Mesodermal cell (in vitro differentiated cells): ENCODE data around the gene MUSK.
A peak's percentile ranks its signal among the peaks of the same experiment; 100 is the strongest.

Experiments
- H3K27ac ChIP-seq: 2 replicates; pipeline ENCODE4 v1.7.0; 2013; ENCODE audit warnings: mild to moderate bottlenecking, low read depth, low read length, moderate library complexity; ENCODE audit not compliant: severe bottlenecking
- H3K36me3 ChIP-seq: 2 replicates; pipeline ENCODE4 v1.7.1; 2013; ENCODE audit warnings: mild to moderate bottlenecking, low read length, moderate library complexity; ENCODE audit not compliant: control insufficient read depth, insufficient read depth
- H3K4me1 ChIP-seq: one replicate; pipeline ENCODE4 v1.7.1; 2013; ENCODE audit warnings: mild to moderate bottlenecking, low read length; ENCODE audit not compliant: insufficient read depth, control insufficient read depth, poor library complexity, severe bottlenecking
- H3K4me3 ChIP-seq: 2 replicates; pipeline ENCODE4 v1.7.0; 2013; ENCODE audit warnings: low read length, control low read depth, mild to moderate bottlenecking; ENCODE audit not compliant: insufficient read depth, poor library complexity, severe bottlenecking; ENCODE audit errors: extremely low read depth
- H3K9me3 ChIP-seq: 2 replicates; pipeline ENCODE4 v1.7.1; 2013; ENCODE audit warnings: mild to moderate bottlenecking, low read length, moderate library complexity; ENCODE audit not compliant: control insufficient read depth
- WGBS, 2 experiments: methylation state at CpG; one replicate each; pipeline ENCODE4 v1.1.5; 2013; ENCODE audit warnings: missing lambda C conversion rate in 2 of 2; ENCODE audit not compliant: insufficient coverage in 2 of 2; 5-methylcytosine and 5-hydroxymethylcytosine counted together

MUSK gene

DNA sequence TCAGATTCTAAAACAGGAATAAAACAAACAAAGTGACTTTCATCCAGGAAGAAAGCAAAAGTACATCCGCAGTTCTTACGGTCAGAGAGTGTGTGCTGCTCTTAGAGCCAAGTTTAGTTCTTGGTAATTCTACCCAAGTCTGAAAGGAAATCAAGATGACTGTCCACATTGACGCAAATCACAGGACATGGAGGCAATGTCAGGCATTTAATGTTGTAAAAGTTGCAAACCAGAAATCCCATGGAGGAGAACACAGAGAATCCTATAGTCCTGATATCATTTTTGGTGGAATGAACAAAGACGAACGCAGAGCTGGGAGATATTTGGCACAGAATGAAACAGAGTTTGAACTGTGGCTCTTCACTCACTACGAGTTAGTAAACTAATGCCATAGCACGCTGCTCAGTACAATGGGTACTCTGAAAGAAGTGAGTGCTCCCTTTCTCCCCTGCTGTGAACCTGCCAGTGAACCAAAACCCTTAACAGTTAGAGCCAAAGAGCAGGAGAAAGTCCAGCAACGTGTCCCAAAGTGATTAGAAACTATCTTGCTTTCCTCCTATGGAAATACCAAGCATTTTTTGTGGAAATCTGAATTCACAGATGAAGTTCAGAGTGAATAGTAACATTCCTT, 74.3 kb downstream of the MUSK start:
- 56 to 74% methylated on average over 5 to 7 of the region's 8 CpGs for WGBS, 2 experiments
- peak overlapping the region; percentile 30 for H3K27ac ChIP-seq
- peaks cover 11% of the 10 kb centered on the region for H3K4me1 ChIP-seq

DNA sequence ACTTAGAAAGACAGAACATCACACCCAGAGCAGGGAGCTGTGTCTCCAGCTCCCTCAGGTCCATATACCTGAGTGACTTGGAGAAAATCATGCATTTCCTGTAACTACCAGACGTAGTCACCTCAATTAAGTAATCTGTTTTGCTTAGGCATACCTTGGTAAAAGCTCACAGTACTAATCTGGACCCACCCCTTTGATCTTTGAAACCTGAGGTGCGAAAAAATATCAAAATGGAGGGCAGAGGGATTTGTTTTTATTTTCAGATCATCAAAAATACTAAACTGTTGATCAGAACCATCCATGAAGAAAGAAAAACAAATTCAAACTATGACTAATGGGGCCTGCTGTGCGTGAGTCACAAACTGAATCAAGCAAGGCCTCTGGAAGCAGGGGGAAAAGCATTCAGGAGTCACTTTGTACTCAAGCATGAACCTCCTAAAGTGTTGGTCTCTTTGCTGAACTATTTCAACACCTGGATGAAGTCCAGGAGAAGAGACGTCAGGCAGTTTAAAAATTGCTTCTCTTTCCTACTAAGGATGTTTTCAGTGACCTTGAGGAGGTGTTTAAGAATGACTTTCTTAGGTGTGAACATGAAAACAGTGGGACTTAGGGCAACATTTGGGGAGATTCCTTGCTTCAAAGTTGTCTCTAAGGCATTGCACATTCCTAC, 76.3 kb downstream of the MUSK start:
- Histone ChIP-seq H3K27ac (peak overlapping the region; percentile 63), H3K4me1 (peaks cover 11% of the 10 kb centered on the region)
- 38 to 44% methylated on average over 1 to 2 of the region's 4 CpGs for WGBS, 2 experiments

More for the DNA sequence above, 74.3 kb downstream of the MUSK start:
- no peak overlapping the region for H3K4me3 ChIP-seq
- H3K9me3 ChIP-seq = no peaks in the 10 kb centered on the region
- H3K36me3 ChIP-seq = no peaks in the 10 kb centered on the region

DNA sequence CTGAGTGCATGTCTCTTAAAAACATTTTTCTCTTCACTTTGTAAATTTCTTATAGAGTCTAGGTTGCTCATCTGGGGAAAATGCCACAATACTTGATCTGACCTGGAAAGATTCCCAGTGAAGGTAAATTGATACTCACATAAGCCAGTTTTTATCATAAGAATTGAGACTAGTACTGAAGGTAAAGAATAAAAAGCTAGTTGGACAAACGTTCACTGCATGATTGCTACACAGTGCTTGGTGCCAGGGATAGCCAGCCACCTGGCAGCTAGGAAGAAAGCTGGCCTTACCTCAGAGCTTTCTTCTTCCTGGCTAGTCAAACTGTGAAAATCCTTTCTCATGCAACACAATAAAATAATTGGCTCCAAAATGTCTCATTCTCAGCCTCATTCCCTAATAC, 77.1 kb downstream of the MUSK start:
- H3K4me3 ChIP-seq = no peak overlapping the region
- no peaks in the 10 kb centered on the region for H3K36me3 ChIP-seq
- no peaks in the 10 kb centered on the region for H3K9me3 ChIP-seq
- peaks cover 11% of the 10 kb centered on the region for H3K4me1 ChIP-seq
- H3K27ac ChIP-seq = no peak overlapping the region
- 78 to 86% methylated on average over 1 of the region's 1 CpG for WGBS, 2 experiments

More for the DNA sequence above, 76.3 kb downstream of the MUSK start:
- Histone ChIP-seq H3K9me3 (no peaks in the 10 kb centered on the region), H3K4me3 (no peak overlapping the region), H3K36me3 (no peaks in the 10 kb centered on the region)

DNA sequence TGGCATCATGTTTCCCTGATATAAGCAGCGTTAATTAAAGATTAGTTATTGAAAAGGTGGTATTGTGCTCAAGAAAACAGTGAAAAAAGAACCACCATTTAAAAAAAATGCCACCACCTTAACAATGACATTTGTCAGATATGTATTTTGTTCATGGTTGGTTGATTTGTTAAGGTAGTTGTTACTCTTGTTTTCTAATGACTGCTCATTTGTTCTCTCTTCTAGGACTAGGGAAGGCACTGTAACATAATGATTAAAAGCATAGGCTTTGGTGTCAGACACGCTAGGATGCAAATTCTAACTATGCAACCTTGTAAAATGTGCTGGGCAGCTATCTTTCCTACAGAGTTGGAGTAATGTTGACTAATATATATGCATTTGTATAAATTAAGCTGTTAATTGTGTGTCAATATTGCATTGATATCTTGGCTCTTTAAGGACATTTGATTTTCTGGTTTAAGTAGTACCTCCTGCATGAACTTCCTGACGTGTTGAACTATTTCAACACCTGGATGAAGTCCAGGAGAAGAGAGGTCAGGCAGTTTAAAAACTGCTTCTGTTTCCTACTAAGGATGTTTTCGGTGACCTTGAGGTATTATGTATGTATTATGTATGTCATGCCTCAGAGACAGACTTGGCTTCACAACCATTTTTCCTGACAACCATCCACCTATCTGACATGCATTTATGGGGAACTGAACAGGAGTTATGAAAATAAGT, 77.8 kb downstream of the MUSK start:
- H3K4me3 ChIP-seq = no peak overlapping the region
- H3K27ac ChIP-seq = no peak overlapping the region
- H3K4me1 ChIP-seq = peaks cover 11% of the 10 kb centered on the region
- no peaks in the 10 kb centered on the region for H3K9me3 ChIP-seq
- WGBS, 2 experiments = 100% methylated on average over 1 of the region's 4 CpGs
- H3K36me3 ChIP-seq = no peaks in the 10 kb centered on the region

DNA sequence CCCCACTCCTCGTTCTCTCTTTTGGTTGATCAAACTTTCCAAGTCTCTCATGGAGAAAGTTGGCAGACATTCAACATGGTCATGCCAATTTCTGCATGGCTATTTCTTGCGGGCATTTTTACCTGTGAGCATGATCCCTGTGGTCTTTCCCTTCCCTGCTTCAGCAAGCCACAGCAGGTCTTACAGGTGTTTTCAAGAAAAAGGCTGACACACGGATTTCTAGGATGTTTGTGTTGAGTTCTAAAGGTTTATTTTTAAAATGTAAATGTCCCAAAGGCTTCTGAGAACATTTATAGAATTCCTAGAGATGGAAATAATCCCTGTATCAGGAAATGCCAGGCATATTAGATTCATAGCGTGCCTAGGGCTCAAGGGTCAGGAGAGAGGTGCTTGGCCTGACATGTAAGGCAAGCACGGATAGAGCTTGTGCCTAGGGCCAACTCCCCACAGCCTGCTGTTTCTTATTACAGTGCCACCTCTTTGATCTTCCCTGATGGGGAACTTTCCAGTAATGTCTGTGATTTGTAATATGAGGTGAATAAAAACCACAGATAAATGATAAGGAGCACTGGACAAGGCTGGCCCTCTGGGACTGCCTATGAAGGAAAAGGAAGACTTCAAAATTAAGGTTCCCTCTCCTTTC, 79.8 kb downstream of the MUSK start:
- 77 to 100% methylated on average over 4 of the region's 5 CpGs for WGBS, 2 experiments
- no peaks in the 10 kb centered on the region for H3K9me3 ChIP-seq
- H3K36me3 ChIP-seq = no peaks in the 10 kb centered on the region
- no peak overlapping the region for H3K4me3 ChIP-seq
- peaks cover 11% of the 10 kb centered on the region for H3K4me1 ChIP-seq
- no peak overlapping the region for H3K27ac ChIP-seq

DNA sequence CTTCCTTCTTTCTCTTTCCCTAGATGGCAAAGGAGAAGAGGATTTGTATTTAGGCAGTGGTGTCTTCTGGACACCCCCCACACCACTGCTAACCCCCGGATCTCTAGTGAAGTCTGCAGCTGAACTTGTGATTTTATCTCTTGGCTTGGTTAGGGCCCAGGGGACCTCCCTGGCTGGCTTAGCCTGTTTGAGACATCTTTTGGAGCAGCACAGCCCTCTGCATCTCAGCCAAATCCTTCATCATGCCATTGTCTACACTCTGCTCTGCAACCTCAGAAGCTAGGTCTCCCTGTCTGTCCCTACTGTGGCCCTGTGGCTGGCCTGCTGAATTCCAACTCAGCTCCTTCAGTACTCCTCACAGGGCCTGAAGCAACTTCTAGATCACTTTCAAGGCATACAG, 81.7 kb downstream of the MUSK start:
- H3K4me3 ChIP-seq = no peak overlapping the region
- H3K27ac ChIP-seq = no peak overlapping the region
- H3K4me1 ChIP-seq = peaks cover 4% of the 10 kb centered on the region
- H3K36me3 ChIP-seq = no peaks in the 10 kb centered on the region
- 100% methylated on average over 1 of the region's 1 CpG; no CpG with 5 or more reads in 1 of the 2 experiments for WGBS, 2 experiments
- H3K9me3 ChIP-seq = no peaks in the 10 kb centered on the region

DNA sequence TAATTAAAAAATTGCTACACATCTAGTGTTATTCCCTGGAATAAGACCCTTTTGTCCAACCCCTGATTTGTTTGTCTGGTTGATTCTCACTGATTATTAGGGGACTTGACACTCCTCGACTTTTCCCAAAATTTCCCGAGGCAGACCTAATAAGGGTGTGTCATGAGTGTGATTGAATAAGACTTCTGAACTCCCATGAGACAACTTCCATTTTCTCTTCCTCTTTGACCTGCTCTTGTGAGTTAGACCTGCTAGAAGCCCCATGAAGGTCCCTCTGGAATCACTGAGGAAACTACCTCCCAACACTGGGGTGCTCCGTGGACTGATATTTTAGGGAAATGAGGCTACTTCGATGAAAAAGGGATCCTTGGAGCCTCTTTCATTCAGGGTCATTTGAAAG, 83.4 kb downstream of the MUSK start:
- Histone ChIP-seq H3K27ac (no peak overlapping the region), H3K9me3 (no peaks in the 10 kb centered on the region), H3K4me1 (no peaks in the 10 kb centered on the region), H3K4me3 (no peak overlapping the region), H3K36me3 (no peaks in the 10 kb centered on the region)
- WGBS, 2 experiments = 80% methylated on average over 1 of the region's 4 CpGs; no CpG with 5 or more reads in 1 of the 2 experiments

DNA sequence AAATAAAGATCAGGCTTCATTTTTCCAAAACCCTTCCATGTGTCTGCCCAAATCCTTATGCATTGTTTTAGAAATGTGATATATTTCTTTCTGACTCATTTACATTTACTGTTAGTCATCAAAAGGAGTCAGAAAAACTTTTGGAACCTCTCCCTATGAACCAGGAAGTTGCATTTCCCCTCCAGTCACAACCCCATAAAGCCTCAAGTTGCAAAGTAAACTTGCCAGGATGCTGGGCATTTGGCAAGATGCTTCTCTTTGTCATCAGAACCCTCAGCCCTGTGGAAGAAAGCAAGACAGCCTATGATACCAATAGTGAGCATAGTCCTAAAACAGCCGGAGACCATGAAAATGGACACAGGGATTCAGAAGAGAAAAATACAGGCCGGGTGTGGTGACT, 84.2 kb downstream of the MUSK start:
- WGBS, 2 experiments = 94 to 100% methylated on average over 1 to 2 of the region's 2 CpGs
- Histone ChIP-seq H3K4me3 (no peak overlapping the region), H3K4me1 (no peaks in the 10 kb centered on the region), H3K27ac (no peak overlapping the region), H3K9me3 (no peaks in the 10 kb centered on the region), H3K36me3 (no peaks in the 10 kb centered on the region)

DNA sequence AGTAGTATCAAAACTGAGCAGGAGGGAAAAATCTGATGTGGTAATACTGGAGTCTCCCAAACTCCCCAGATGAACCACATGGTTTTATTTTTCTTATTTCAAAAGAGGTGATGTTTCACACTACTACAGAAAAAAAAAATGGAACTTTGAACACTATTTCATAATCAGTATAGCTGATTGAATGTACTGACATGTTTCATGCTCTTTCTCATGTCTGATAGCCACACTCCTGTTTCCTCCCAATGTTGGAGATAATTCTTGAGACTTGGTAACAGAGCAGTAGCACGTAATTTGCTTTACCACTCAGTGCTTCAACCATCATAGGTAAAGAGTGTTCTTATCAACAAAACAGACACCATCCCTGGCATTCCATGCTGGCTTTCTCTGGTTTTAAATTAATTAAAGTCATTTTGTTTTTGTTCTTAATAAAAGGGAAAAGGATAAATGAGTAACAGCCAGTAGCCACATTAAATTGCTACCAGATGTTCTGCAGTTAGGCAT, 85.2 kb downstream of the MUSK start:
- Histone ChIP-seq H3K4me1 (no peaks in the 10 kb centered on the region), H3K9me3 (no peaks in the 10 kb centered on the region), H3K36me3 (no peaks in the 10 kb centered on the region), H3K27ac (no peak overlapping the region), H3K4me3 (no peak overlapping the region)
- 80% methylated on average over 1 of the region's 1 CpG; no CpG with 5 or more reads in 1 of the 2 experiments for WGBS, 2 experiments

DNA sequence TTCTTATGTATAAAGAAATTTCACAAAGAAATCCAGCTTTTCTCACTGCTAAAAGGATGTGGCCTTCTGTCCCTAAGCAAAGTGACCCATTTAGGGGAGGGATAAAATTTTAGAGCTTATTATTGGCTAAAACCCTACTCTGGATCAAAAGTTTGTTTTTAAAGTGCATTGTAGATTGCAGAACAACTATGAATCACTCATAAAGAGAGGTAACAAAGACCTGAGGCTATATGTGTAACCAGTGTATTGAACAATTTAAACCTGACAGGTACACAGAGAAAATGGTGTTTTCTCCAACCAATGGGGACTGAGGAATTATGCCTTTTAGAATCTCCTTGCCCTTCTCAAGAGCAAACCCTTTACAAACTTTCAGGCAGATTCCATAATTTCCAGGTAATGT, 86.6 kb downstream of the MUSK start:
- Histone ChIP-seq H3K4me3 (no peak overlapping the region), H3K4me1 (no peaks in the 10 kb centered on the region), H3K36me3 (no peaks in the 10 kb centered on the region), H3K9me3 (no peaks in the 10 kb centered on the region), H3K27ac (no peak overlapping the region)
